GM06990 (cell line): ENCODE measurements around the gene ANTXR2.
A peak's percentile ranks its signal among the peaks of the same experiment; 100 is the strongest.

Experiments
- DNase-seq: peaks from one replicate; pipeline ENCODE4 v3.0.0-alpha.2; 2011; ENCODE audit not compliant: insufficient read length; ENCODE audit errors: extremely low read depth
- H3K27me3 ChIP-seq: replicated peaks from 2 replicates; pipeline ENCODE4 v1.6.0; 2011; ENCODE audit warnings: low read length; ENCODE audit not compliant: control insufficient read depth, insufficient read depth
- H3K36me3 ChIP-seq: 2 replicates; pipeline ENCODE4 v1.5.1; 2011; ENCODE audit warnings: low read length; ENCODE audit not compliant: control insufficient read depth, insufficient read depth
- H3K4me3 ChIP-seq: replicated peaks from 2 replicates; pipeline ENCODE4 v1.5.1; 2011; ENCODE audit warnings: low read depth, mild to moderate bottlenecking, control low read depth, low read length
- CTCF ChIP-seq: IDR thresholded peaks from 2 replicates; pipeline ENCODE4 v1.5.1; 2011; ENCODE audit warnings: low read length, control low read depth, mild to moderate bottlenecking, inconsistent platforms; ENCODE audit not compliant: insufficient read depth, poor library complexity, severe bottlenecking

ANTXR2 gene

GRCh38 chr4:79980448-79980847 is 92.6 kb downstream of the ANTXR2 start:
- no peaks in the 10 kb centered on the region for H3K36me3 ChIP-seq
- DNase-seq, result no peak
- no peak overlapping the region for H3K4me3 ChIP-seq
- H3K27me3 ChIP-seq, result no peaks in the 10 kb centered on the region
- no peak for TF ChIP-seq CTCF

GRCh38 chr4:79979785-79980437 is 93.1 kb downstream of the ANTXR2 start:
- DNase-seq, result no peak
- H3K4me3 ChIP-seq, result no peak overlapping the region
- TF ChIP-seq CTCF, result no peak
- H3K36me3 ChIP-seq, result no peaks in the 10 kb centered on the region
- H3K27me3 ChIP-seq, result no peaks in the 10 kb centered on the region

GRCh38 chr4:79977131-79977840 is 95.7 kb downstream of the ANTXR2 start:
- no peaks in the 10 kb centered on the region for H3K36me3 ChIP-seq
- H3K27me3 ChIP-seq, result no peaks in the 10 kb centered on the region
- no peak overlapping the region for H3K4me3 ChIP-seq
- no peak for DNase-seq
- no peak for TF ChIP-seq CTCF

GRCh38 chr4:79964400-79965211 is 108.4 kb downstream of the ANTXR2 start:
- H3K4me3 ChIP-seq, result no peak overlapping the region
- peak; percentile 1 for DNase-seq
- H3K27me3 ChIP-seq, result no peaks in the 10 kb centered on the region
- TF ChIP-seq CTCF, result no peak
- H3K36me3 ChIP-seq, result no peaks in the 10 kb centered on the region

GRCh38 chr4:79964020-79964399 is 109.0 kb downstream of the ANTXR2 start:
- H3K27me3 ChIP-seq, result no peaks in the 10 kb centered on the region
- H3K4me3 ChIP-seq, result no peak overlapping the region
- H3K36me3 ChIP-seq, result no peaks in the 10 kb centered on the region
- no peak for DNase-seq
- TF ChIP-seq CTCF, result no peak
